K562 (cell line): ENCODE measurements around the gene PTK7. TPM values are rescaled to one million over a fixed set of nuclear protein-coding genes. Genes with fewer than 3 reads are reported as not detected.

Experiments
- ATAC-seq: fragments of 200-7000 bp; cut with Tn5 transposase; 3 replicates; pipeline ENCODE4 v1.9.1; 2020; ENCODE audit warnings: moderate library complexity
- BruUV-seq: library from RNA; stranded (reverse); fragments of 400-500 nt; replicated peaks from 2 replicates; lab custom pipeline; 2021; lab: Mats Ljungman, UMichigan
- CTCF ChIA-PET: fragments of 300-600 bp; formaldehyde crosslinking; extraction: SDS; loops from one replicate; lab custom pipeline; 2021; ENCODE audit warnings: low intra/inter-chr PET ratio; lab: Yijun Ruan, JAX
- POLR2A ChIA-PET: fragments of 300-600, 350-650 bp; sonication (Branson Sonifier 250); formaldehyde crosslinking; extraction: SDS; loops from one replicate; lab custom pipeline; 2021; ENCODE audit warnings: antibody characterized with exemption, inconsistent platforms; lab: Yijun Ruan, JAX
- DNase-seq, 4 experiments: peaks; one replicate each; pipeline versions ENCODE4 v3.0.0 to v3.0.0-alpha.2; 2011 to 2018; ENCODE audit warnings: low spot score in 3 of 4, mixed read lengths in 3 of 4; ENCODE audit errors: extremely low read depth in 1 of 4
- FAIRE-seq: peaks from 2 replicates; lab custom pipeline; 2011; peaks lifted over from hg19 to GRCh38; lab: Jason Lieb, UNC
- H2AFZ ChIP-seq: 2 replicates; pipeline ENCODE4 v1.6.0; 2011; ENCODE audit warnings: low read depth, low read length, control low read depth, inconsistent platforms
- H3K27ac ChIP-seq: fragments of 200-600 bp; 3 replicates; pipeline ENCODE4 v1.8.0; 2011; ENCODE audit warnings: low read depth, mild to moderate bottlenecking, control low read depth, inconsistent platforms, low read length, moderate library complexity, mixed read lengths; ENCODE audit errors: extremely low read depth
- H3K27me3 ChIP-seq, 2 experiments: fragments of 300-600 bp in 1 of 2; 2 replicates in 1 of 2; 3 replicates in 1 of 2; pipeline versions ENCODE4 v1.6.0 to v1.8.0; 2011; ENCODE audit warnings: inconsistent platforms in 2 of 2, low read length in 2 of 2, mild to moderate bottlenecking in 1 of 2, mixed read lengths in 1 of 2, moderate library complexity in 1 of 2; ENCODE audit not compliant: control insufficient read depth in 2 of 2, insufficient read depth in 2 of 2
- H3K36me3 ChIP-seq: fragments of 300-600 bp; 3 replicates; pipeline ENCODE4 v1.8.0; 2011; ENCODE audit warnings: mild to moderate bottlenecking, low read length, inconsistent platforms; ENCODE audit not compliant: control insufficient read depth, insufficient read depth
- H3K4me1 ChIP-seq, 2 experiments: fragments of 200-600 bp in 1 of 2; replicated peaks in 1 of 2; 2 replicates in 1 of 2; 3 replicates in 1 of 2; pipeline versions ENCODE4 v1.5.1 to v1.8.0; 2011; ENCODE audit warnings: inconsistent platforms in 2 of 2, low read length in 2 of 2, mild to moderate bottlenecking in 1 of 2, mixed read lengths in 1 of 2, moderate library complexity in 1 of 2; ENCODE audit not compliant: control insufficient read depth in 2 of 2, insufficient read depth in 2 of 2
- H3K4me2 ChIP-seq: 2 replicates; pipeline ENCODE4 v1.6.1; 2011; ENCODE audit warnings: low read length, control low read depth, inconsistent platforms, mixed read lengths; ENCODE audit not compliant: insufficient read depth
- H3K4me3 ChIP-seq: fragments of 200-600 bp; sonication (generic), shearing (Covaris generic); 2 replicates; pipeline ENCODE4 v1.5.1; 2016; ENCODE audit warnings: control low read depth, inconsistent platforms
- H3K79me2 ChIP-seq: fragments of 200-600 bp; 3 replicates; pipeline ENCODE4 v1.8.0; 2011; ENCODE audit warnings: low read length, inconsistent platforms; ENCODE audit not compliant: control insufficient read depth, insufficient read depth
- H3K9ac ChIP-seq, 2 experiments: 2 replicates each; pipeline versions ENCODE4 v1.6.0 to v1.6.1; 2011; ENCODE audit warnings: low read depth in 2 of 2, low read length in 2 of 2, control low read depth in 1 of 2, inconsistent platforms in 1 of 2, mild to moderate bottlenecking in 1 of 2, mixed read lengths in 1 of 2; ENCODE audit not compliant: insufficient read depth in 1 of 2
- H3K9me1 ChIP-seq: one replicate; pipeline ENCODE4 v1.6.0; 2011; ENCODE audit warnings: inconsistent platforms, mild to moderate bottlenecking, low read length, moderate library complexity; ENCODE audit not compliant: control insufficient read depth, insufficient read depth
- H3K9me3 ChIP-seq: replicated peaks from 2 replicates; pipeline ENCODE4 v1.5.1; 2011; ENCODE audit warnings: low read depth, low read length, inconsistent platforms; ENCODE audit not compliant: control insufficient read depth, insufficient read depth
- H4K20me1 ChIP-seq: replicated peaks from 2 replicates; pipeline ENCODE4 v1.6.1; 2011; ENCODE audit warnings: low read length, inconsistent platforms, mixed read lengths; ENCODE audit not compliant: control insufficient read depth, insufficient read depth
- POLR2G ChIP-seq: fragments of 200-400 bp; formaldehyde crosslinking; IDR thresholded peaks from 2 replicates; pipeline ENCODE4 v1.6.1; 2017; ENCODE audit warnings: low read depth, mild to moderate bottlenecking, antibody characterized with exemption, low read length, moderate library complexity
- RBFOX2 ChIP-seq: fragments of 200-400 bp; formaldehyde crosslinking; IDR thresholded peaks from 2 replicates; pipeline ENCODE4 v1.6.1; 2017; ENCODE audit warnings: low read depth, mild to moderate bottlenecking, low read length, moderate library complexity
- SRF ChIP-seq, 2 experiments: fragments of 250-450, 450-650 bp in 1 of 2; sonication (Bioruptor Pico) in 1 of 2; sonication (generic) in 1 of 2; formaldehyde crosslinking; IDR thresholded peaks; 2 replicates each; pipeline versions ENCODE4 v1.5.0 to v1.5.1; 2020 to 2022; ENCODE audit warnings: mild to moderate bottlenecking in 1 of 2, missing genetic modification reagents in 1 of 2
- TFAP4 ChIP-seq: sonication (generic); formaldehyde crosslinking; IDR thresholded peaks from 2 replicates; pipeline ENCODE4 v1.8.0; 2022; ENCODE audit warnings: missing genetic modification reagents, mild to moderate bottlenecking, moderate library complexity, borderline replicate concordance
- TRIM28 ChIP-seq: fragments of 450-650 bp; IDR thresholded peaks from 2 replicates; pipeline ENCODE4 v1.6.1; 2017
- WGBS: fragments of 100-300 bp; shearing (Covaris generic); methylation state at CpG from one replicate; pipeline ENCODE4 v1.1.6; 2016; ENCODE audit warnings: low coverage, mixed read lengths; ENCODE audit not compliant: insufficient coverage; ENCODE audit errors: missing lambda C conversion rate; 5-methylcytosine and 5-hydroxymethylcytosine counted together
- in situ Hi-C: fragments of 300-500 bp; cut with MboI; formaldehyde crosslinking; loops from 4 replicates; pipeline ENCODE4 v1.15.0; 2018; ENCODE audit warnings: inconsistent platforms, mixed read lengths
- intact Hi-C: fragments of 100-400 bp; cut with micrococcal nuclease; formaldehyde crosslinking; loops from 2 replicates; pipeline ENCODE4 v1.14.2; 2022
- polyA plus RNA-seq, 8 experiments: library from polyadenylated mRNA; depleted of rRNA in 4 of 8; stranded (reverse) in 5 of 8; unstranded in 3 of 8; fragments of >200 nt; fragmentation: Nextera tagmentation in 2 of 8; fragmentation: Illumina TruSeq in 1 of 8; extraction: Ambion mirVana in 2 of 8; extraction: Trizol in 1 of 8; gene quantifications; 2 replicates each; pipeline versions ENCODE4 v1.2.1 to v1.2.3, GENCODE V29; 2011 to 2014; ENCODE audit warnings: inconsistent platforms in 1 of 8, missing spikeins in 1 of 8
- total RNA-seq, 7 experiments: library from RNA; depleted of rRNA in 6 of 7; stranded (reverse); fragments of >200 nt in 6 of 7; fragmentation: Illumina TruSeq in 2 of 7; extraction: Trizol in 2 of 7; gene quantifications; 2 replicates each; pipeline versions ENCODE4 v1.2.1 to v1.2.3, GENCODE V29; 2011 to 2021; ENCODE audit warnings: low replicate concordance in 1 of 7

Gene PTK7
- total and polyA plus RNA-seq, 9 of the 15 experiments (the other 6 are each of a cell fraction or from before 2014, with no cell fraction given), result 0.20 to 6.8 (median 4.2) TPM

- H2AFZ ChIP-seq, result no peak overlapping the region
- no peak overlapping the region for H3K27ac ChIP-seq
- DNase-seq (peak in 2 of 4 experiments; percentile 33 to 37), ATAC-seq (no peak), FAIRE-seq (no peak)
- H3K9me3 ChIP-seq, result no peaks in the 10 kb centered on the region
- H3K9me1 ChIP-seq, result peaks cover 3% of the 10 kb centered on the region
- intact Hi-C loops, result no loop called here
- WGBS, result 89% methylated on average over 18 of the region's 20 CpGs
- peaks cover 59% of the 10 kb centered on the region for H3K36me3 ChIP-seq
- ChIA-PET POLR2A (interaction anchor here (1.0 to 4.0 kb wide), 4 partner anchors 7 to 36 kb away, joined by 3 to 40 read pairs (median 4); partner anchors contain the start of gene SRF), CTCF (no interaction called here)
- BruUV-seq, result no TSS peak
- H3K79me2 ChIP-seq, result peaks cover 35% of the 10 kb centered on the region
- TF ChIP-seq POLR2G, result 0 out of 2 replicates have a peak, but pooled peaks have one; percentile 39
- TF ChIP-seq TRIM28, result no peak
- TF ChIP-seq TFAP4 (CRISPR knock-in tag), result peak; percentile 31; the same call in 1 of the 2 replicates
- TF ChIP-seq RBFOX2, result peak; percentile 56
- TF ChIP-seq SRF (CRISPR knock-in tag; IDR thresholded peaks at IDR 0.05), result peak; percentile 10 to 26; a peak in 2 of 4 replicates
- in situ Hi-C loops, result no loop called here
- peaks cover 12% of the 10 kb centered on the region for H4K20me1 ChIP-seq
- H3K4me1 ChIP-seq, result peaks cover 43 to 59% of the 10 kb centered on the region in 2 experiments
- no peak overlapping the region for H3K4me3 ChIP-seq
- no peaks in the 10 kb centered on the region for H3K27me3 ChIP-seq
- no peak overlapping the region for H3K4me2 ChIP-seq
- H3K9ac ChIP-seq, result peak overlapping the region in 1 of 2 experiments; percentile 80; a peak in 2 of 4 replicates
Measured at GRCh38 chr6:43178951-43179830, 103.1 kb downstream of the PTK7 start.
